Fibroblast of mammary gland (primary cell): Measurements from ENCODE around the gene SDCCAG8.

Source experiments
- DNase-seq: peaks from one replicate; pipeline ENCODE4 v3.0.0-alpha.2; 2010; ENCODE audit warnings: low read depth
- H3K4me3 ChIP-seq: 2 replicates; pipeline ENCODE4 v1.5.1; 2011; ENCODE audit warnings: low read depth, mild to moderate bottlenecking, low read length, moderate library complexity; ENCODE audit not compliant: control insufficient read depth
- CTCF ChIP-seq: conservative IDR thresholded peaks from 2 replicates; pipeline ENCODE4 v1.5.1; 2011; ENCODE audit warnings: low read depth, low read length, inconsistent platforms; ENCODE audit not compliant: control insufficient read depth, insufficient read depth

SDCCAG8 gene

GRCh38 chr1:243267914-243268653, 12.2 kb downstream of the SDCCAG8 start:
- H3K4me3 ChIP-seq, result no peak overlapping the region
- no peak for TF ChIP-seq CTCF
- DNase-seq, result peak; percentile 92

GRCh38 chr1:243268751-243269460, 13.1 kb downstream of the SDCCAG8 start:
- no peak overlapping the region for H3K4me3 ChIP-seq
- no peak for DNase-seq
- TF ChIP-seq CTCF, result no peak

GRCh38 chr1:243269461-243269801, 13.6 kb downstream of the SDCCAG8 start:
- TF ChIP-seq CTCF, result no peak
- no peak overlapping the region for H3K4me3 ChIP-seq
- no peak for DNase-seq

- no peak for DNase-seq
- no peak for TF ChIP-seq CTCF
- no peak overlapping the region for H3K4me3 ChIP-seq
These were observed 14.4 kb downstream of the SDCCAG8 start for GRCh38 chr1:243270097-243270864.

GRCh38 chr1:243271996-243272395, 16.2 kb downstream of the SDCCAG8 start:
- DNase-seq, result no peak
- no peak overlapping the region for H3K4me3 ChIP-seq
- no peak for TF ChIP-seq CTCF

- H3K4me3 ChIP-seq, result no peak overlapping the region
- TF ChIP-seq CTCF, result no peak
- no peak for DNase-seq
These were observed 16.6 kb downstream of the SDCCAG8 start for GRCh38 chr1:243272401-243272800.
